ENCODE results near the gene DERL3.

Gene DERL3

GRCh38 chr22:23801886-23802377, 36.9 kb downstream of the DERL3 start:
- DNase-seq (ENCODE audit: low spot score), result no peak

- DNase-seq (ENCODE audit: low spot score), result no peak
Observed at GRCh38 chr22:23801238-23801821, 37.5 kb downstream of the DERL3 start.

- no peak for DNase-seq (ENCODE audit: low spot score)
Observed at GRCh38 chr22:23800297-23801237, 38.2 kb downstream of the DERL3 start.

- DNase-seq (ENCODE audit: low spot score), result no peak
Observed at GRCh38 chr22:23796461-23796860, 42.3 kb downstream of the DERL3 start.

GRCh38 chr22:23793326-23793725, 45.5 kb downstream of the DERL3 start:
- DNase-seq (ENCODE audit: low spot score), result no peak

- DNase-seq (ENCODE audit: low spot score), result no peak
Observed at GRCh38 chr22:23791738-23792645, 46.8 kb downstream of the DERL3 start.

- DNase-seq (ENCODE audit: low spot score), result no peak
Observed at GRCh38 chr22:23790819-23791737, 47.7 kb downstream of the DERL3 start.

GRCh38 chr22:23789638-23790037, 49.2 kb downstream of the DERL3 start:
- no peak for DNase-seq (ENCODE audit: low spot score)

GRCh38 chr22:23789121-23789520, 49.7 kb downstream of the DERL3 start:
- no peak for DNase-seq (ENCODE audit: low spot score)

GRCh38 chr22:23787910-23788309, 50.9 kb downstream of the DERL3 start:
- no peak for DNase-seq (ENCODE audit: low spot score)

- no peak for DNase-seq (ENCODE audit: low spot score)
Observed at GRCh38 chr22:23787600-23787896, 51.3 kb downstream of the DERL3 start.

GRCh38 chr22:23786752-23787599, 51.8 kb downstream of the DERL3 start, which contains the start of gene SMARCB1:
SMARCB1 (plus strand) TSS chr22:23786966; CDS start chr22:23787170, 204 bp downstream.
- peak; percentile 97 for DNase-seq (ENCODE audit: low spot score)

- DNase-seq (ENCODE audit: low spot score), result no peak
Observed at GRCh38 chr22:23786261-23786710, 52.5 kb downstream of the DERL3 start.
